Heart left ventricle (tissue), 13 donors: ENCODE measurements around the gene RAB44.

Experiments used
- CTCF ChIP-seq, 12 donors: fragments of 200-600 bp; sonication (generic) in 4 of 12; IDR thresholded peaks; one replicate each; pipeline versions ENCODE4 v1.5.0 to v1.8.0; 2018 to 2022; ENCODE audit warnings: antibody characterized with exemption in 12 of 12, mild to moderate bottlenecking in 5 of 12
- POLR2A ChIP-seq, 2 donors: fragments of 450-650 bp; IDR thresholded peaks; one replicate each; pipeline ENCODE4 v1.6.1; 2017; ENCODE audit warnings: antibody characterized with exemption in 2 of 2, mild to moderate bottlenecking in 2 of 2, moderate library complexity in 2 of 2
- donor health status: ischemic (EF 13 %, LVEDD 7.1; RV severe dilation, severe dysfunction).
- donor health status: DM: no; HTN: yes; CAD: no.
- donor health status: DM: no; HTN: no; CAD: no.
- donor health status: ischemic (EF 25% LVEDD 6.9; RV normal size, moderate dysfunction).
- donor health status: ischemic (EF 25% LVEDD 5.7; RV mildly dilated, moderate dysfunction).
- donor health status: ischemic (EF 35%, LVEDD 5.7; RV mildly dilated, moderate dysfunction).
- donor health status: nonischemic (EF 11% LVEDD 7.7; RV severe dilation, severe dysfunction).
- donor health status: DM: yes; HTN: yes; CAD: no.
- donor health status: PGD.
- donor health status: ischemic (EF 29% LVEDD 5.4; RV normal size, mild dysfunction).
- donor health status: nonischemic (EF 23%, LVEDD 6.1; RV moderate dilation, normal function).

GRCh38 chr6:36698871-36699271 lies 1.2 kb downstream of the RAB44 start:
- no peak for TF ChIP-seq CTCF (IDR thresholded peaks at IDR 0.05)
- no peak for TF ChIP-seq POLR2A (IDR thresholded peaks at IDR 0.05)
